Breast epithelium (tissue), 4 donors: Measurements from ENCODE around the gene PLD4. TPM values are rescaled to one million over a fixed set of nuclear protein-coding genes. Genes with fewer than 3 reads are reported as not detected.

Experiments
- DNase-seq, 2 donors: peaks; one replicate each; pipeline ENCODE4 v3.0.0-alpha.2; 2019; ENCODE audit warnings: low spot score in 2 of 2
- H3K27ac ChIP-seq, 2 donors: fragments of 200-600 bp; sonication (generic) in 1 of 2; one replicate each; pipeline ENCODE4 v1.5.1; 2016 to 2019; ENCODE audit warnings: mild to moderate bottlenecking in 1 of 2
- H3K27me3 ChIP-seq, 2 donors: fragments of 200-600 bp; sonication (generic) in 1 of 2; one replicate each; pipeline versions ENCODE4 v1.5.1 to v1.6.0; 2017 to 2019; ENCODE audit warnings: control low read depth in 1 of 2, mild to moderate bottlenecking in 1 of 2
- H3K36me3 ChIP-seq: fragments of 200-600 bp; one replicate; pipeline ENCODE4 v1.5.1; 2019
- H3K4me1 ChIP-seq, 2 donors: fragments of 200-600 bp; sonication (generic); one replicate each; pipeline ENCODE4 v1.5.1; 2016 to 2019; ENCODE audit warnings: control low read depth in 1 of 2
- H3K4me3 ChIP-seq, 3 donors: fragments of 200-600 bp; sonication (generic); 1 replicate in 2 of 3; 2 replicates in 1 of 3; pipeline ENCODE4 v1.5.1; 2016 to 2019; ENCODE audit warnings: mild to moderate bottlenecking in 3 of 3, moderate library complexity in 2 of 3
- H3K9me3 ChIP-seq, 2 donors: fragments of 200-600 bp; sonication (generic) in 1 of 2; one replicate each; pipeline ENCODE4 v1.5.1; 2016 to 2019; ENCODE audit warnings: control low read depth in 1 of 2
- POLR2A ChIP-seq: fragments of 450-650 bp; IDR thresholded peaks from one replicate; pipeline ENCODE4 v1.6.1; 2016; ENCODE audit warnings: antibody characterized with exemption, mild to moderate bottlenecking, moderate library complexity
- POLR2AphosphoS5 ChIP-seq, 3 donors: sonication (generic); formaldehyde crosslinking; IDR thresholded peaks; one replicate each; pipeline ENCODE4 v1.6.1; 2017; ENCODE audit warnings: antibody characterized with exemption in 3 of 3
- intact Hi-C: fragments of 100-400 bp; cut with DNase I; formaldehyde crosslinking; loops from one replicate; pipeline ENCODE4 v1.15.1; 2023; ENCODE audit warnings: low total_unique reads
- total RNA-seq, 3 donors: library from RNA; depleted of rRNA; stranded (reverse); fragments of >200 nt; gene quantifications; one replicate each; pipeline ENCODE4 v1.1.0, GENCODE V29; 2016
- TF ChIP-seq, protein P1 (sequence below), 3 donors: fragments of 450-650 bp; IDR thresholded peaks; one replicate each; pipeline ENCODE4 v1.5.1; 2016 to 2017; ENCODE audit warnings: antibody characterized with exemption in 3 of 3, mild to moderate bottlenecking in 3 of 3, moderate library complexity in 3 of 3

PLD4 gene
- total RNA-seq, 3 donors from 2014 or later, result 0.33 to 4.0 TPM; not detected in 1

GRCh38 chr14:104932676-104933631 lies 8.3 kb downstream of the PLD4 start:
- no peak for TF ChIP-seq POLR2A
- TF ChIP-seq, protein P1, sequence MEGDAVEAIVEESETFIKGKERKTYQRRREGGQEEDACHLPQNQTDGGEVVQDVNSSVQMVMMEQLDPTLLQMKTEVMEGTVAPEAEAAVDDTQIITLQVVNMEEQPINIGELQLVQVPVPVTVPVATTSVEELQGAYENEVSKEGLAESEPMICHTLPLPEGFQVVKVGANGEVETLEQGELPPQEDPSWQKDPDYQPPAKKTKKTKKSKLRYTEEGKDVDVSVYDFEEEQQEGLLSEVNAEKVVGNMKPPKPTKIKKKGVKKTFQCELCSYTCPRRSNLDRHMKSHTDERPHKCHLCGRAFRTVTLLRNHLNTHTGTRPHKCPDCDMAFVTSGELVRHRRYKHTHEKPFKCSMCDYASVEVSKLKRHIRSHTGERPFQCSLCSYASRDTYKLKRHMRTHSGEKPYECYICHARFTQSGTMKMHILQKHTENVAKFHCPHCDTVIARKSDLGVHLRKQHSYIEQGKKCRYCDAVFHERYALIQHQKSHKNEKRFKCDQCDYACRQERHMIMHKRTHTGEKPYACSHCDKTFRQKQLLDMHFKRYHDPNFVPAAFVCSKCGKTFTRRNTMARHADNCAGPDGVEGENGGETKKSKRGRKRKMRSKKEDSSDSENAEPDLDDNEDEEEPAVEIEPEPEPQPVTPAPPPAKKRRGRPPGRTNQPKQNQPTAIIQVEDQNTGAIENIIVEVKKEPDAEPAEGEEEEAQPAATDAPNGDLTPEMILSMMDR (IDR thresholded peaks at IDR 0.05), result peak; percentile 47 to 63 (median 51)
- peak in 2 of 3 donors; percentile 51 to 63 for TF ChIP-seq POLR2AphosphoS5 (IDR thresholded peaks at IDR 0.05)
- DNase-seq, result peak; percentile 68 to 85
- H3K9me3 ChIP-seq, result no peaks in the 10 kb centered on the region
- H3K27ac ChIP-seq, result peak overlapping the region; percentile 50 to 61
- intact Hi-C loops, result loop anchor here (5.0 kb wide), 1 partner anchor 39 kb away; no protein-coding TSS in a partner anchor
- no peaks in the 10 kb centered on the region for H3K36me3 ChIP-seq
- no peaks in the 10 kb centered on the region for H3K4me1 ChIP-seq
- peak overlapping the region; percentile 56 to 69 (median 64) for H3K4me3 ChIP-seq
- H3K27me3 ChIP-seq, result no peaks in the 10 kb centered on the region

DNA sequence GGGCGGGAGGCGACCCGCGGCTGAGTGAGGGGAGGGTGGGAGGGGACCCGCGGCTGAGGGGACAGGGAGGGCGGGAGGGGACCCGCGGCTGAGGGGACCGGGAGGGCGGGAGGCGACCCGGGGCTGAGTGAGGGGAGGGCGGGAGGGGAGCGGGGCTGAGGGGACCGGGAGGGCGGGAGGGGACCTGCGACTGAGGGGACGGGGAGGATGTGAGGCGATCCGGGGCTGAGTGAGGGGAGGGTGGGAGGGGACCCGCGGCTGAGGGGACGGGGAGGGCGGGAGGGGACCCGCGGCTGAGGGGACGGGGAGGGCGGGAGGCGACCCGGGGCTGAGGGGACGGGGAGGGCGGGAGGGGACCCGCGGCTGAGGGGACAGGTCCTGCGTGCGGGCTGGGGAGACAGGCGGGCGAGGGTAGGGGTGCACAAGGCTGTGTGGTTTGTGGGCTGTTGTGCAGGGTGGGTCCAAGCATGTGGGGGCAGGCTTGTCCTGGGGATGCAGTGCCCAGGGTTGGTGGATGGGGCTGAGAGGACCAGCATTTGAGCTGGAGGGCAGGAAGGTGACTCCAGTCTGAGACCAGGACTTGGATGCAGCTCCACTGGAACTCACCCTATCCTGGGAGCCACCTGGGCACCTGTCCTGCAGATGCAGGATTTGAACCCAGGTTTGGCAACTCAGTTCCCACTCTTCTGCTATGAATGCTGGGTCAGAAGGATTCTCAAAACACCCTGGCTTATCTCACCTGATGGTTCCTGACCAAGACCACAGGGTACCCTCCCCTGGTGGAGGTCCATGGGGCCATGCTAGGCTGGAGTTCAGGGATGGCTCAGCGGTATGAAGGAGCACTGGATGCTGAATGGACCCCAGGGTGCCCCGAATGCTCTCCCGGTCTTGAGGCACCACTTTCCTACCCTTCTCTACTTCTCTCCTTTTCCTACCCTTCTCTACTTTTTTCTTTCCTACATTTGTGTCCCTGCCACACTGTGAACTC lies 9.4 kb downstream of the PLD4 start:
- Histone ChIP-seq H3K4me1 (no peaks in the 10 kb centered on the region), H3K4me3 (peak overlapping the region; percentile 56 to 69 (median 64)), H3K27me3 (no peaks in the 10 kb centered on the region), H3K27ac (peak overlapping the region in 1 of 2 donors; percentile 50), H3K36me3 (no peaks in the 10 kb centered on the region), H3K9me3 (no peaks in the 10 kb centered on the region)
- intact Hi-C loops, result loop anchor here (5.0 kb wide), 1 partner anchor 38 kb away; no protein-coding TSS in a partner anchor
- no peak for TF ChIP-seq POLR2A
- TF ChIP-seq, protein P1 (IDR thresholded peaks at IDR 0.05), result no peak
- no peak for TF ChIP-seq POLR2AphosphoS5 (IDR thresholded peaks at IDR 0.05)
- DNase-seq, result peak in 1 of 2 donors; percentile 46

- no peaks in the 10 kb centered on the region for H3K4me1 ChIP-seq
- intact Hi-C loops, result no loop called here
- peak overlapping the region in 1 of 2 donors; percentile 25 for H3K27ac ChIP-seq
- no peaks in the 10 kb centered on the region for H3K9me3 ChIP-seq
- TF ChIP-seq POLR2AphosphoS5 (IDR thresholded peaks at IDR 0.05) (no peak), POLR2A (no peak)
- TF ChIP-seq, protein P1 (IDR thresholded peaks at IDR 0.05), result no peak
- no peak overlapping the region for H3K4me3 ChIP-seq
- no peaks in the 10 kb centered on the region for H3K36me3 ChIP-seq
- H3K27me3 ChIP-seq, result no peaks in the 10 kb centered on the region
- peak in 1 of 2 donors; percentile 32 for DNase-seq
Observed at GRCh38 chr14:104935026-104935650, 10.5 kb downstream of the PLD4 start.

DNA sequence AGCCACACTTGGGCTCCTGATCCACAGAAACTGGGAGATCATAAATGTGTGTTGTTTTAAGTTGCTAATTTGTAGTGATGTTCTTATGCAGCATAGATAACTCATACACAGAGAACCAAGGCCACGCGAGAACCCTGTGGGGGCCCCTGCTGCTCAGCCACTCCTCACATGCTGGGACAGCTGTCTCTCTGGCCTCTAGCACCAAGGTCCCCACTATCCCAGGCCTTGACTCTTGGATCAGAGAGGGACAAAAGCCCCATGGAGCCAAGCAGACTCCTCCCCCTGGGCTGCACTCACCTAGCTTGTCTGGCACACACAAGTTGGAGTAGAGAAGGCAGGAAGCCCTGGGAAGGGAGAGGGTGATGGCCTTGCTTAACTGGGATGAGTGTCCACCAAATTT lies 11.3 kb downstream of the PLD4 start:
- intact Hi-C loops, result no loop called here
- no peak for DNase-seq
- H3K27me3 ChIP-seq, result no peaks in the 10 kb centered on the region
- no peaks in the 10 kb centered on the region for H3K36me3 ChIP-seq
- H3K4me1 ChIP-seq, result no peaks in the 10 kb centered on the region
- no peak overlapping the region for H3K27ac ChIP-seq
- TF ChIP-seq POLR2A (no peak), POLR2AphosphoS5 (IDR thresholded peaks at IDR 0.05) (no peak)
- TF ChIP-seq, protein P1 (IDR thresholded peaks at IDR 0.05), result no peak
- no peak overlapping the region for H3K4me3 ChIP-seq
- no peaks in the 10 kb centered on the region for H3K9me3 ChIP-seq
